GM23338 (cell line): ENCODE results near the gene KRT33B. TPM values are rescaled to one million over a fixed set of nuclear protein-coding genes. Genes with fewer than 3 reads are reported as not detected.

Experiments used
- ATAC-seq: fragments of 200-7000 bp; cut with Tn5 transposase; 3 replicates; pipeline ENCODE4 v1.9.1; 2020
- DNase-seq: peaks from one replicate; pipeline ENCODE4 v3.0.0-alpha.2; 2015; ENCODE audit warnings: low spot score
- H2AFZ ChIP-seq: fragments of 200-600 bp; sonication (generic); 2 replicates; pipeline ENCODE4 v1.8.0; 2016; ENCODE audit warnings: antibody characterized with exemption, mild to moderate bottlenecking, moderate library complexity
- H3F3A ChIP-seq: fragments of 200-600 bp; sonication (generic); replicated peaks from 2 replicates; pipeline ENCODE4 v1.8.0; 2017; ENCODE audit warnings: antibody characterized with exemption, mixed run types, low read depth
- H3K27ac ChIP-seq: fragments of 200-600 bp; sonication (generic); 2 replicates; pipeline ENCODE4 v1.6.1; 2016; ENCODE audit warnings: low read depth
- H3K27me3 ChIP-seq: fragments of 200-600 bp; sonication (generic); 2 replicates; pipeline ENCODE4 v1.8.0; 2016; ENCODE audit warnings: mild to moderate bottlenecking, mixed run types, moderate library complexity; ENCODE audit not compliant: insufficient read depth
- H3K36me3 ChIP-seq: fragments of 200-600 bp; sonication (generic); 2 replicates; pipeline ENCODE4 v1.8.0; 2016; ENCODE audit warnings: mild to moderate bottlenecking; ENCODE audit not compliant: insufficient read depth
- H3K4me1 ChIP-seq: fragments of 200-600 bp; sonication (generic); 2 replicates; pipeline ENCODE4 v1.8.0; 2016; ENCODE audit warnings: mild to moderate bottlenecking, moderate library complexity; ENCODE audit not compliant: insufficient read depth
- H3K4me2 ChIP-seq: fragments of 200-600 bp; sonication (generic); 2 replicates; pipeline ENCODE4 v1.7.1; 2017; ENCODE audit warnings: mixed run types
- H3K4me3 ChIP-seq: fragments of 200-600 bp; sonication (generic); 2 replicates; pipeline ENCODE4 v1.6.1; 2016; ENCODE audit warnings: mixed run types
- H3K79me2 ChIP-seq: fragments of 200-600 bp; sonication (generic); replicated peaks from 2 replicates; pipeline ENCODE4 v1.8.0; 2017; ENCODE audit warnings: mild to moderate bottlenecking; ENCODE audit not compliant: insufficient read depth
- H3K9me2 ChIP-seq: fragments of 200-600 bp; sonication (generic); 2 replicates; pipeline ENCODE4 v1.8.0; 2017; ENCODE audit not compliant: insufficient read depth
- H4K20me1 ChIP-seq: fragments of 200-600 bp; sonication (generic); replicated peaks from 2 replicates; pipeline ENCODE4 v1.8.0; 2017; ENCODE audit warnings: mild to moderate bottlenecking; ENCODE audit not compliant: insufficient read depth
- H3K27ac Mint-ChIP-seq: 2 replicates; pipeline ENCODE4 v1.8.0; 2020; ENCODE audit warnings: inconsistent platforms, mild to moderate bottlenecking, moderate library complexity, mixed read lengths
- H3K27me3 Mint-ChIP-seq: 3 replicates; pipeline ENCODE4 v1.8.0; 2022; ENCODE audit warnings: low read depth, mild to moderate bottlenecking, moderate library complexity, mixed read lengths, inconsistent platforms; ENCODE audit not compliant: insufficient read depth, poor library complexity
- H3K36me3 Mint-ChIP-seq: 3 replicates; pipeline ENCODE4 v1.8.0; 2021; ENCODE audit warnings: low read depth, mild to moderate bottlenecking, inconsistent platforms, moderate library complexity, mixed read lengths
- H3K4me1 Mint-ChIP-seq: 3 replicates; pipeline ENCODE4 v1.8.0; 2020; ENCODE audit warnings: mild to moderate bottlenecking, inconsistent platforms, mixed read lengths
- H3K4me3 Mint-ChIP-seq: 3 replicates; pipeline ENCODE4 v1.8.0; 2021; ENCODE audit warnings: moderate library complexity, mild to moderate bottlenecking, inconsistent platforms, mixed read lengths
- H3K9me3 Mint-ChIP-seq: 3 replicates; pipeline ENCODE4 v1.8.0; 2020; ENCODE audit warnings: moderate library complexity, mild to moderate bottlenecking, inconsistent platforms, mixed read lengths
- CTCF ChIP-seq, 2 experiments: fragments of 200-600 bp in 1 of 2; sonication (generic) in 1 of 2; conservative IDR thresholded peaks; 2 replicates each; pipeline versions ENCODE4 v1.5.1 to v1.6.1; 2016 to 2017; ENCODE audit warnings: antibody characterized with exemption in 2 of 2, low read depth in 2 of 2, mild to moderate bottlenecking in 2 of 2, moderate library complexity in 1 of 2
- EZH2 ChIP-seq: fragments of 200-600 bp; sonication (generic); IDR thresholded peaks from one replicate; pipeline ENCODE4 v1.8.0; 2017; ENCODE audit warnings: antibody characterized with exemption, mild to moderate bottlenecking, low read depth; ENCODE audit not compliant: unreplicated experiment
- EZH2phosphoT487 ChIP-seq: fragments of 200-600 bp; sonication (generic); IDR thresholded peaks from one replicate; pipeline ENCODE4 v1.8.1; 2018; ENCODE audit warnings: antibody characterized with exemption; ENCODE audit not compliant: unreplicated experiment
- ZNF114 ChIP-seq: fragments of 250-450 bp; sonication (Bioruptor Pico); IDR thresholded peaks from 2 replicates; pipeline ENCODE4 v1.5.0; 2020; ENCODE audit warnings: mild to moderate bottlenecking, moderate library complexity
- ZNF462 ChIP-seq: fragments of 250-450 bp; sonication (Bioruptor Pico); IDR thresholded peaks from 2 replicates; pipeline ENCODE4 v1.5.0; 2020; ENCODE audit warnings: mild to moderate bottlenecking, moderate library complexity
- polyA plus RNA-seq: library from polyadenylated mRNA; unstranded; fragments of >200 nt; fragmentation: Nextera tagmentation; extraction: Ambion mirVana; gene quantifications from 2 replicates; pipeline ENCODE4 v1.2.1, GENCODE V29; 2016
- total RNA-seq: library from RNA; depleted of rRNA; stranded (reverse); fragments of >200 nt; shearing (Covaris generic); gene quantifications from 2 replicates; pipeline ENCODE4 v1.2.3, GENCODE V29; 2014

Gene KRT33B
- total and polyA plus RNA-seq, 2 experiments from 2014 or later = not detected

GRCh38 chr17:41413982-41414381 is 44.4 kb upstream of the KRT33B start (continued):
- no peak for TF ChIP-seq CTCF (conservative IDR thresholded peaks at IDR 0.05; ENCODE audit: low read depth in 2 of 2)

GRCh38 chr17:41413353-41413957 is 43.8 kb upstream of the KRT33B start:
- peak; percentile 70 for ATAC-seq
- peaks cover 31% of the 10 kb centered on the region for H3K4me1 Mint-ChIP-seq

More at GRCh38 chr17:41413353-41413957, 43.8 kb upstream of the KRT33B start:
- Histone ChIP-seq H3K27ac (no peak overlapping the region), H3K4me1 (peaks cover 12% of the 10 kb centered on the region; the same call in 1 of the 2 replicates), H3K27me3 (no peaks in the 10 kb centered on the region), H3K9me2 (peaks cover 7% of the 10 kb centered on the region), H2AFZ (no peak overlapping the region), H4K20me1 (no peaks in the 10 kb centered on the region), H3K4me2 (no peak overlapping the region), H3F3A (no peaks in the 10 kb centered on the region), H3K36me3 (no peaks in the 10 kb centered on the region), H3K4me3 (no peak overlapping the region), H3K79me2 (no peaks in the 10 kb centered on the region)
- Mint-ChIP-seq H3K9me3 (no peaks in the 10 kb centered on the region), H3K4me3 (no peak overlapping the region), H3K27ac (no peak overlapping the region), H3K36me3 (no peaks in the 10 kb centered on the region), H3K27me3 (peaks cover 3% of the 10 kb centered on the region)
- TF ChIP-seq EZH2 = no peak
- TF ChIP-seq ZNF462 (CRISPR knock-in tag) = peak; percentile 55
- no peak for TF ChIP-seq ZNF114 (CRISPR knock-in tag)
- no peak for TF ChIP-seq EZH2phosphoT487
- DNase-seq = peak; percentile 76
